GM19240 (cell line): ENCODE results near the gene FKBP1C.

ENCODE experiments used
- DNase-seq: peaks from one replicate; pipeline ENCODE4 v3.0.0; 2011; ENCODE audit warnings: low spot score; ENCODE audit not compliant: insufficient read length

Gene FKBP1C

GRCh38 chr6:63261820-63262219, 50.6 kb downstream of the FKBP1C start:
- DNase-seq, result no peak
